Ammon's horn (tissue), 1 donor: ENCODE data around the gene GRB10.

Source experiments
- DNase-seq: peaks from one replicate; pipeline ENCODE4 v3.0.0-alpha.2; 2016; ENCODE audit warnings: low spot score

The GRB10 gene

DNA sequence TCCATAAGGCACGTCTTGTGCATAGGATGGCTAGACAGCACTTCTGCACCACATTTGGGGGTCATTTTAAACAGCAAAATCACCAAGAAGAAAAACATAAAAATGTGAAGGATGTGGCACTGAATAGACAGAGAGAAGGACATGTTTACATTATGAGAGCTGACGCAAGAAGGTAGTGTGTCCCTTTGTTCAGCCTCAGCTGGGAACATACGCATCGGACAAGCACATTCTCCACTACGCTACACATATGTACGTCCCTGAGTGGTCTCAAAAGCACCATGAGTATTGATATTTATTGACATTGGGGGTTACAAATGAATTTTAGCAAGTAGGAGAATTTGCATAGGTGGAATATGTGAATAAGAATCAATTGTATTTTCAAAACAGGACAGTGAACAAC, 237.7 kb downstream of the GRB10 start:
- no peak for DNase-seq

DNA sequence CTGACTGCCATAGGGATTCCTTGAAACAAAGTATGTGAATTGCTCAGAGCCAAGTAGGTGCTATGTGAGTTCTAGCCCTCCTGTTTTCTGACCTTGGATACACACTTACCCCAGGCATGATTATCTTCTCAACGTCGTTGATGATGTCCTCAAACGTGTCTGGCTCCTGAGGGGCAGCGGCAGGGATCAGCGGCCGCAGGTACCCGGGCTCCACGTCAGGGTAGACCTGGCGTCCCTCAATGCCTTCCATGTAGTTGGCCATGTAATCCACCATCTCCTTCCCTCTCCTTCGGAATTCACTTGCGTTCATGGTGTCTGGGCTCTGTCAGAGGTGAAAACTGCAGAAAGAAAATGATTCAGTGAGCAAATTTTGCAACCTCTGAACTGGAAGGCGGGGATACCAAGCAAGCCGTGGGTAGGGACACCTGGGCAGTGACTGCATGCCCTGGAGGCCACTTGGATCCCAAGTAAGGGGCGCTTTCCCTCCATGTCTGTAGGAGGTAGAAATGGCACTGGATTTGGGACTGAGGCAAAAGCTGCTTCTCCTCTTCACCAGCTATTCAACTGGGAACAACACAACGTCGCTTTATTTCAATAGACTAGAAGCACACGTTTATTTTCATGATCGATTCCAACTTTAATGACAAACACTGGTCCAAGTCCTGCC, 238.8 kb downstream of the GRB10 start:
- DNase-seq: no peak

DNA sequence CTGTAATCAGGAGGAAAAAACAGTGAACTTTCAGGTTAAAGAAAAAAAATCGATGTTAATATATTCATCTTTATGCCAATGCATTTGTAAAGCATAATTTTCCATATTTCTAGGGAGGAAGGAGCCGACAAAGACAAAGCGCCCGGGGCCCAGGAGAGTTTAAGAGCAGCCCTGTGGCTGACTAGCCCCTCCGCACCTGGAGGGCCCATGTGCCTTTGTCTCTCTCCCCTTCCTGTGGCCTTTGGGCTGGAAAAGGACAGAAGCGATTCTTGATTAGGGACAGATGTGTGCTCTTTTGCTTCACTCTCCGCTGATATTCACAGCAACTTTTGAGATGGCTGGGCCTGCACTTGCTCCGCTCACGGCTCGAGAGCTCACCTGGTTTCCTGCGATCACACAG, 240.6 kb downstream of the GRB10 start:
- DNase-seq: no peak

DNA sequence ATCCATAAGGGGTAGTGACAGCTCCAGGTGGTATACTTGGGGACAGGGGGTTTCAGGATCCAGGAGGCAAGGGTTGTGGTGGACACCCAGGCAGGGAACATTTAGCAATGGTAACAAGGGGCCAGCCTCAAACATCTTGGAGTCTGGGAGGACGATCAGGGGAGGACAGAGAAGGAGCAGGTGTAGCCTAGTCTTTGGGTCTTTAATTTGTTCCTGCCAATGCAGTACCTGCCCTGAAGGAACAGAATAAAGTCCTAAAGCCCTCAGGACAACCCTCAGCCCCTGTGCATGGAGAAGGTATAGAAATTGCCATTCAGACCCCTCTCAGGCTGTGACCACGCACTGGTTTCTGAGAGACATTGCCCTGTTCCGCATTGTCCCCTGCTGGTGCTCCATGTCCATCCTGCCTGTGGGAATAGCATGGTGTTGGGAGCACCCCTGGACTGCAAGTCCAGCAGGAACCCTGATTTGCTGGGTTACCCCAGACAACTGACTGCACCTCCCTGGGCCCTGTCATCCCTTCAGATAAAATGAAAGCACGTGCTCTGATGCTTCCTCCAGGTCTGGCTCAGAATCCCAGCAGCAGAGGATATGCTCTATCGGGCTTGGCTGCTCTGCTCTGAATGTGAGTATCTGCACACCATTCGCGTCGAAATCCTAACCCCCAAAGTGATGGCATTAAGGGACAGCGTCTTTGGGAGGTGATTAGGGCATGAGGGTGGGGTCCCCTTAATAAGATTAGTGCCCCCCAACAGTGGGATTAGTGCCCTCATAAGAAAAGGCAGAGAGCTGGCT, 241.7 kb downstream of the GRB10 start:
- DNase-seq: no peak
